ENCODE measurements around the gene USH1G. TPM values are rescaled to one million over a fixed set of nuclear protein-coding genes. Genes with fewer than 3 reads are reported as not detected.

USH1G gene
- total RNA-seq, 2 donors from 2014 or later = not detected

- H3K4me1 Mint-ChIP-seq = peaks cover 9% of the 10 kb centered on the region
- H3K9me3 ChIP-seq (ENCODE audit: control insufficient read depth, low read length, poor library complexity, severe bottlenecking) = no peaks in the 10 kb centered on the region
- DNase-seq (peak; percentile 67 to 80 (median 73)), ATAC-seq (peak; percentile 80)
- H3K36me3 Mint-ChIP-seq (ENCODE audit: low read depth) = peaks cover 2% of the 10 kb centered on the region
- no peaks in the 10 kb centered on the region for H3K27me3 Mint-ChIP-seq
- H3K27ac Mint-ChIP-seq = no peak overlapping the region
- no peak overlapping the region for H3K4me3 Mint-ChIP-seq
Observed at GRCh38 chr17:74961657-74962350, 38.7 kb upstream of the USH1G start.

- Mint-ChIP-seq H3K4me3 (no peak overlapping the region), H3K36me3 (ENCODE audit: low read depth) (peaks cover 2% of the 10 kb centered on the region), H3K27me3 (no peaks in the 10 kb centered on the region), H3K4me1 (peaks cover 9% of the 10 kb centered on the region), H3K27ac (no peak overlapping the region)
- ATAC-seq (peak; percentile 54), DNase-seq (peak in 1 of 3 donors; percentile 20)
- no peaks in the 10 kb centered on the region for H3K9me3 ChIP-seq (ENCODE audit: control insufficient read depth, low read length, poor library complexity, severe bottlenecking)
Observed at GRCh38 chr17:74960570-74961342, 37.7 kb upstream of the USH1G start.

- no peaks in the 10 kb centered on the region for H3K9me3 ChIP-seq (ENCODE audit: control insufficient read depth, low read length, poor library complexity, severe bottlenecking)
- DNase-seq (no peak), ATAC-seq (no peak)
- Mint-ChIP-seq H3K4me3 (no peak overlapping the region), H3K27me3 (no peaks in the 10 kb centered on the region), H3K27ac (no peak overlapping the region), H3K36me3 (ENCODE audit: low read depth) (peaks cover 2% of the 10 kb centered on the region), H3K4me1 (peaks cover 6% of the 10 kb centered on the region)
Observed at GRCh38 chr17:74959826-74960515, 36.9 kb upstream of the USH1G start.

GRCh38 chr17:74957935-74958740 is 35.1 kb upstream of the USH1G start:
- peak; percentile 60 to 81 (median 65) for DNase-seq
- peak; percentile 69 for ATAC-seq
- peaks cover 6% of the 10 kb centered on the region for H3K4me1 Mint-ChIP-seq
- peak overlapping the region; percentile 24 for H3K27ac Mint-ChIP-seq
- no peaks in the 10 kb centered on the region for H3K27me3 Mint-ChIP-seq
- H3K36me3 Mint-ChIP-seq (ENCODE audit: low read depth) = peaks cover 2% of the 10 kb centered on the region
- H3K4me3 Mint-ChIP-seq = no peak overlapping the region
- H3K9me3 ChIP-seq (ENCODE audit: control insufficient read depth, low read length, poor library complexity, severe bottlenecking) = no peaks in the 10 kb centered on the region

- no peak overlapping the region for H3K4me3 Mint-ChIP-seq
- H3K27me3 Mint-ChIP-seq = no peaks in the 10 kb centered on the region
- peaks cover 3% of the 10 kb centered on the region for H3K4me1 Mint-ChIP-seq
- no peaks in the 10 kb centered on the region for H3K9me3 ChIP-seq (ENCODE audit: control insufficient read depth, low read length, poor library complexity, severe bottlenecking)
- peaks cover 2% of the 10 kb centered on the region for H3K36me3 Mint-ChIP-seq (ENCODE audit: low read depth)
- ATAC-seq (no peak), DNase-seq (no peak)
- H3K27ac Mint-ChIP-seq = no peak overlapping the region
Observed at GRCh38 chr17:74956093-74956492, 33.0 kb upstream of the USH1G start.

- Mint-ChIP-seq H3K27me3 (peaks cover 4% of the 10 kb centered on the region), H3K27ac (no peak overlapping the region), H3K4me1 (no peaks in the 10 kb centered on the region), H3K4me3 (no peak overlapping the region), H3K36me3 (ENCODE audit: low read depth) (peaks cover 2% of the 10 kb centered on the region)
- H3K9me3 ChIP-seq (ENCODE audit: control insufficient read depth, low read length, poor library complexity, severe bottlenecking) = no peaks in the 10 kb centered on the region
- no peak for DNase-seq
- no peak for ATAC-seq
Observed at GRCh38 chr17:74954665-74955421, 31.8 kb upstream of the USH1G start.

GRCh38 chr17:74954115-74954514 is 31.1 kb upstream of the USH1G start:
- peaks cover 5% of the 10 kb centered on the region for H3K27me3 Mint-ChIP-seq
- ATAC-seq (no peak), DNase-seq (no peak)
- H3K9me3 ChIP-seq (ENCODE audit: control insufficient read depth, low read length, poor library complexity, severe bottlenecking) = no peaks in the 10 kb centered on the region
- H3K4me3 Mint-ChIP-seq = no peak overlapping the region
- H3K36me3 Mint-ChIP-seq (ENCODE audit: low read depth) = peaks cover 2% of the 10 kb centered on the region
- no peak overlapping the region for H3K27ac Mint-ChIP-seq
- no peaks in the 10 kb centered on the region for H3K4me1 Mint-ChIP-seq

- H3K9me3 ChIP-seq (ENCODE audit: control insufficient read depth, low read length, poor library complexity, severe bottlenecking) = no peaks in the 10 kb centered on the region
- no peak overlapping the region for H3K4me3 Mint-ChIP-seq
- DNase-seq = no peak
- no peak for ATAC-seq
- H3K36me3 Mint-ChIP-seq (ENCODE audit: low read depth) = peaks cover 2% of the 10 kb centered on the region
- peaks cover 5% of the 10 kb centered on the region for H3K27me3 Mint-ChIP-seq
- no peak overlapping the region for H3K27ac Mint-ChIP-seq
- H3K4me1 Mint-ChIP-seq = no peaks in the 10 kb centered on the region
Observed at GRCh38 chr17:74953134-74953687, 30.2 kb upstream of the USH1G start.

- Mint-ChIP-seq H3K4me1 (no peaks in the 10 kb centered on the region), H3K36me3 (ENCODE audit: low read depth) (peaks cover 2% of the 10 kb centered on the region), H3K4me3 (no peak overlapping the region), H3K27ac (no peak overlapping the region), H3K27me3 (peaks cover 7% of the 10 kb centered on the region)
- ATAC-seq (no peak), DNase-seq (no peak)
- H3K9me3 ChIP-seq (ENCODE audit: control insufficient read depth, low read length, poor library complexity, severe bottlenecking) = no peaks in the 10 kb centered on the region
Observed at GRCh38 chr17:74952431-74953133, 29.5 kb upstream of the USH1G start.

GRCh38 chr17:74951680-74952421 is 28.8 kb upstream of the USH1G start:
- ATAC-seq (no peak), DNase-seq (no peak)
- H3K4me3 Mint-ChIP-seq = no peak overlapping the region
- no peaks in the 10 kb centered on the region for H3K9me3 ChIP-seq (ENCODE audit: control insufficient read depth, low read length, poor library complexity, severe bottlenecking)
- H3K27ac Mint-ChIP-seq = no peak overlapping the region
- no peaks in the 10 kb centered on the region for H3K4me1 Mint-ChIP-seq
- H3K36me3 Mint-ChIP-seq (ENCODE audit: low read depth) = peaks cover 2% of the 10 kb centered on the region
- peaks cover 15% of the 10 kb centered on the region for H3K27me3 Mint-ChIP-seq

- Mint-ChIP-seq H3K4me1 (no peaks in the 10 kb centered on the region), H3K36me3 (ENCODE audit: low read depth) (peaks cover 2% of the 10 kb centered on the region), H3K27me3 (peaks cover 15% of the 10 kb centered on the region), H3K27ac (no peak overlapping the region), H3K4me3 (no peak overlapping the region)
- H3K9me3 ChIP-seq (ENCODE audit: control insufficient read depth, low read length, poor library complexity, severe bottlenecking) = no peaks in the 10 kb centered on the region
- no peak for DNase-seq
- no peak for ATAC-seq
Observed at GRCh38 chr17:74951065-74951464, 28.0 kb upstream of the USH1G start.

Measured in T-helper 17 cell (primary cell).